HepG2 (cell line): Measurements from ENCODE around the gene MATN1. TPM values are rescaled to one million over a fixed set of nuclear protein-coding genes. Genes with fewer than 3 reads are reported as not detected.

ENCODE experiments used
- ATAC-seq: fragments of 200-7000 bp; cut with Tn5 transposase; 3 replicates; pipeline ENCODE4 v1.9.1; 2020; ENCODE audit warnings: mild to moderate bottlenecking, moderate library complexity
- BruUV-seq: library from RNA; stranded (reverse); fragments of 400-500 nt; replicated peaks from 2 replicates; lab custom pipeline; 2021; lab: Mats Ljungman, UMichigan
- CTCF ChIA-PET: fragments of 300-600 bp; formaldehyde crosslinking; extraction: SDS; loops from one replicate; lab custom pipeline; 2021; ENCODE audit warnings: low total read pairs, inconsistent platforms, low intra/inter-chr PET ratio; lab: Yijun Ruan, JAX
- POLR2A ChIA-PET: fragments of 350-600 bp; sonication (Branson Sonifier 250); formaldehyde crosslinking; loops from one replicate; lab custom pipeline; 2020; ENCODE audit warnings: antibody characterized with exemption, inconsistent platforms; lab: Yijun Ruan, JAX
- DNase-seq: peaks from one replicate; pipeline ENCODE4 v3.0.0-alpha.2; 2015; ENCODE audit warnings: low spot score
- FAIRE-seq: peaks from 3 replicates; lab custom pipeline; 2011; peaks lifted over from hg19 to GRCh38; lab: Jason Lieb, UNC
- H2AFZ ChIP-seq: one replicate; pipeline ENCODE4 v1.6.1; 2011; ENCODE audit warnings: low read length, inconsistent platforms
- H3K27ac ChIP-seq: fragments of 300-600 bp; 3 replicates; pipeline ENCODE4 v1.8.0; 2011; ENCODE audit warnings: mixed run types, mild to moderate bottlenecking, mixed read lengths, low read length, inconsistent platforms; ENCODE audit not compliant: insufficient read depth; ENCODE audit errors: extremely low read length
- H3K27me3 ChIP-seq, 2 experiments: fragments of 200-600 bp in 1 of 2; 2 replicates in 1 of 2; 3 replicates in 1 of 2; pipeline versions ENCODE4 v1.6.0 to v1.8.0; 2011; ENCODE audit warnings: low read length in 2 of 2, mild to moderate bottlenecking in 2 of 2, moderate library complexity in 2 of 2, inconsistent platforms in 1 of 2; ENCODE audit not compliant: insufficient read depth in 2 of 2, control insufficient read depth in 1 of 2
- H3K36me3 ChIP-seq, 2 experiments: fragments of 200-600 bp in 1 of 2; replicated peaks in 1 of 2; 2 replicates in 1 of 2; 3 replicates in 1 of 2; pipeline versions ENCODE4 v1.5.1 to v1.8.0; 2011; ENCODE audit warnings: low read length in 2 of 2, inconsistent platforms in 1 of 2; ENCODE audit not compliant: insufficient read depth in 2 of 2, control insufficient read depth in 1 of 2
- H3K4me1 ChIP-seq: 2 replicates; pipeline ENCODE4 v1.5.1; 2012; ENCODE audit warnings: low read length, inconsistent platforms; ENCODE audit not compliant: insufficient read depth
- H3K4me2 ChIP-seq: 2 replicates; pipeline ENCODE4 v1.6.0; 2011; ENCODE audit warnings: low read depth, low read length, inconsistent platforms
- H3K4me3 ChIP-seq, 3 experiments: fragments of 200-600 bp in 1 of 3; sonication (generic), shearing (Covaris generic) in 1 of 3; replicated peaks in 1 of 3; 2 replicates each; pipeline ENCODE4 v1.5.1; 2011 to 2016; ENCODE audit warnings: low read length in 3 of 3, inconsistent platforms in 2 of 3, low read depth in 2 of 3, mild to moderate bottlenecking in 2 of 3, control low read depth in 1 of 3, mixed read lengths in 1 of 3; ENCODE audit not compliant: insufficient read depth in 1 of 3
- H3K79me2 ChIP-seq: one replicate; pipeline ENCODE4 v1.6.1; 2011; ENCODE audit warnings: low read length, inconsistent platforms; ENCODE audit not compliant: insufficient read depth
- H3K9ac ChIP-seq: 2 replicates; pipeline ENCODE4 v1.6.0; 2011; ENCODE audit warnings: mild to moderate bottlenecking, low read depth, low read length, inconsistent platforms; ENCODE audit not compliant: insufficient read depth
- H3K9me3 ChIP-seq: 2 replicates; pipeline ENCODE4 v1.5.1; 2012; ENCODE audit warnings: mild to moderate bottlenecking, low read length
- H4K20me1 ChIP-seq: 2 replicates; pipeline ENCODE4 v1.6.0; 2011; ENCODE audit warnings: inconsistent platforms, mild to moderate bottlenecking, low read length, moderate library complexity; ENCODE audit not compliant: insufficient read depth
- AGO2 ChIP-seq: fragments of 200-400 bp; formaldehyde crosslinking; optimal IDR thresholded peaks from 2 replicates; pipeline ENCODE3; 2017; ENCODE audit warnings: mild to moderate bottlenecking, low read depth, low read length, moderate library complexity
- ATF5 ChIP-seq: sonication (generic); formaldehyde crosslinking; IDR thresholded peaks from 2 replicates; pipeline ENCODE4 v1.4.0; 2020; ENCODE audit warnings: mild to moderate bottlenecking, low read depth, missing genetic modification reagents
- HDAC1 ChIP-seq: sonication (generic); formaldehyde crosslinking; IDR thresholded peaks from 2 replicates; pipeline ENCODE4 v1.5.1; 2020; ENCODE audit warnings: mild to moderate bottlenecking, missing genetic modification reagents
- ISL2 ChIP-seq: sonication (generic); formaldehyde crosslinking; IDR thresholded peaks from 2 replicates; pipeline ENCODE4 v1.5.0; 2020; ENCODE audit warnings: missing genetic modification reagents
- ZKSCAN1 ChIP-seq: fragments of 150-350 bp; IDR thresholded peaks from 2 replicates; pipeline ENCODE4 v1.6.1; 2014; ENCODE audit warnings: low read length
- ZNF235 ChIP-seq: sonication (generic); formaldehyde crosslinking; IDR thresholded peaks from 2 replicates; pipeline ENCODE4 v1.8.1; 2023; ENCODE audit warnings: mild to moderate bottlenecking, missing genetic modification reagents, borderline replicate concordance
- ZNF333 ChIP-seq: sonication (generic); formaldehyde crosslinking; IDR thresholded peaks from 2 replicates; pipeline ENCODE4 v1.4.0; 2020; ENCODE audit warnings: mild to moderate bottlenecking, missing genetic modification reagents, borderline replicate concordance
- ZNF556 ChIP-seq: sonication (generic); formaldehyde crosslinking; IDR thresholded peaks from 2 replicates; pipeline ENCODE4 v1.4.0; 2020; ENCODE audit warnings: mild to moderate bottlenecking, missing genetic modification reagents, borderline replicate concordance
- ZSCAN22 ChIP-seq: sonication (generic); formaldehyde crosslinking; IDR thresholded peaks from 2 replicates; pipeline ENCODE4 v1.4.0; 2020; ENCODE audit warnings: mild to moderate bottlenecking, missing genetic modification reagents
- WGBS: methylation state at CpG from one replicate; pipeline ENCODE4 v1.1.6; 2017; ENCODE audit warnings: low lambda C conversion rate; 5-methylcytosine and 5-hydroxymethylcytosine counted together
- in situ Hi-C: cut with HindIII; loops from 2 replicates; pipeline ENCODE4 v1.10.0; 2017; ENCODE audit warnings: low pct_unique_long_range_greater_than_20kb; ENCODE audit not compliant: extremely low pct_ligation_motif_present
- intact Hi-C: fragments of 100-400 bp; cut with micrococcal nuclease; formaldehyde crosslinking; loops from one replicate; pipeline ENCODE4 v1.10.0; 2022; ENCODE audit not compliant: unreplicated experiment
- polyA plus RNA-seq, 8 experiments: library from polyadenylated mRNA; depleted of rRNA in 3 of 8; stranded (reverse) in 7 of 8; unstranded in 1 of 8; fragments of >200 nt; fragmentation: Illumina TruSeq in 4 of 8; extraction: Trizol in 4 of 8; gene quantifications; 2 replicates each; pipeline versions ENCODE4 v1.2.1 to v1.2.3, GENCODE V29; 2011 to 2016; ENCODE audit warnings: low read depth in 4 of 8, missing spikeins in 1 of 8, mixed read lengths in 1 of 8; ENCODE audit not compliant: insufficient read depth in 1 of 8
- total RNA-seq, 5 experiments: library from RNA; depleted of rRNA; stranded (reverse); fragments of >200 nt; fragmentation: Illumina TruSeq; extraction: Trizol; gene quantifications; 2 replicates each; pipeline ENCODE4 v1.2.3, GENCODE V29; 2016; ENCODE audit warnings: low read depth in 1 of 5
- TF ChIP-seq, protein P1 (sequence below): sonication (generic); formaldehyde crosslinking; conservative IDR thresholded peaks from 2 replicates; pipeline ENCODE4 v1.8.0; 2022; ENCODE audit warnings: low read depth, missing genetic modification reagents

The MATN1 gene
- total and polyA plus RNA-seq, 2 of the 13 experiments (the other 11 are each of a cell fraction or from before 2014, with no cell fraction given) = 0.04 to 0.05 TPM

DNA sequence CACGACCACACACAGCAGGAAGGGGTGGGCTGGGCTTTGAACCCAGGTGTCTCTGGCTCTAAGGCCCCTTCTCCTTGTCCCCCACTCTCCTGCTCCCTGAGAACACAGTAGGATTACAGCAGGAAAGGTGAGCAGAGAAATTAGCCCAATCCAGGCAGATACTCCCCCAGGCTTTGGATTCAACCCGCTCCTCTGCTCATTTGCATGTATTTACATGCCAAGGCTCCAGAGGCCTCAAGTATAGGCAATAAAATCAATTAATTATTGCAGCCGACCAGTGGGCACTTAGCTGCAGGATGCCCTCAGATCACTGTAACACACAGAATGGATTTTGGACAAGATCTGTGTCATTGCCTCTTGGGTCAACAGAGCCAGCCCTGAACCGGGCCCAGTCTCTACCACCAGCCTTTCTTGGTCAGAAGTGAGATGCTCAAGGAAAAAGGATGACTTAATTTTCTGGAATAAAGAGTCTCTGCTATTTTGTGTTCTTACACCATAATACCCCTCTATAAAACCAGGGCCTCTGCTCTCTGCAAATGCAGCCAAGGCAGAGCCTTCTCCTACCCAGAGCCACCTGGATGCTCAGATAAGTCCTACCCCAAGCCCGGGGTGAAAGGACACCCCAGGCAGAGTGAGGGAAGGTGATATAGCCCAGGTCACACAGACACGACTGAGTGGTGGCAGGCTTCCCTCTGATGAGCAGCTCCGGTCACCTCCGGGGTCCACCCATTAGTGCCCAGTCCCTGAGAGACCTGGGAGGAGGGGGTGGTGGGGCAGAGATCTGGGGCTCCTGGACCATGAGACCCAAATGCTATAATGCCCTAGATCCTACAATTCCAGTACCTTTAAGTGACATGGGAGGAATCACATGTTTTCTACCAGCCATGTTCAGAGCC, 28.9 kb downstream of the MATN1 start:
- WGBS = 0% methylated on average over 2 of the region's 8 CpGs
- Histone ChIP-seq H3K27me3 (peaks cover 5 to 14% of the 10 kb centered on the region in 2 experiments; a peak in 3 of 5 replicates), H4K20me1 (no peaks in the 10 kb centered on the region), H3K9me3 (no peaks in the 10 kb centered on the region), H3K36me3 (no peaks in the 10 kb centered on the region), H3K4me2 (no peak overlapping the region), H3K4me1 (no peaks in the 10 kb centered on the region), H3K4me3 (no peak overlapping the region), H3K79me2 (no peaks in the 10 kb centered on the region), H2AFZ (no peak overlapping the region), H3K9ac (no peak overlapping the region), H3K27ac (no peak overlapping the region)
- intact Hi-C loops (no loop called here), in situ Hi-C loops (loop anchor here (25.0 kb wide), 1 partner anchor 1357 kb away; no protein-coding TSS in a partner anchor)
- POLR2A ChIA-PET = no interaction called here
- BruUV-seq = no TSS peak
- no peak for DNase-seq
- TF ChIP-seq HDAC1 (CRISPR knock-in tag) = no peak
- no peak for TF ChIP-seq ZSCAN22
- TF ChIP-seq ZNF556 = no peak
- TF ChIP-seq ISL2 = no peak
- no peak for TF ChIP-seq AGO2
- TF ChIP-seq ZKSCAN1 = no peak
- no peak for TF ChIP-seq ZNF333 (CRISPR knock-in tag)
- TF ChIP-seq ZNF235 (CRISPR knock-in tag) = no peak
- TF ChIP-seq, protein P1, sequence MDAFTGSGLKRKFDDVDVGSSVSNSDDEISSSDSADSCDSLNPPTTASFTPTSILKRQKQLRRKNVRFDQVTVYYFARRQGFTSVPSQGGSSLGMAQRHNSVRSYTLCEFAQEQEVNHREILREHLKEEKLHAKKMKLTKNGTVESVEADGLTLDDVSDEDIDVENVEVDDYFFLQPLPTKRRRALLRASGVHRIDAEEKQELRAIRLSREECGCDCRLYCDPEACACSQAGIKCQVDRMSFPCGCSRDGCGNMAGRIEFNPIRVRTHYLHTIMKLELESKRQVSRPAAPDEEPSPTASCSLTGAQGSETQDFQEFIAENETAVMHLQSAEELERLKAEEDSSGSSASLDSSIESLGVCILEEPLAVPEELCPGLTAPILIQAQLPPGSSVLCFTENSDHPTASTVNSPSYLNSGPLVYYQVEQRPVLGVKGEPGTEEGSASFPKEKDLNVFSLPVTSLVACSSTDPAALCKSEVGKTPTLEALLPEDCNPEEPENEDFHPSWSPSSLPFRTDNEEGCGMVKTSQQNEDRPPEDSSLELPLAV = no peak
- no peak for TF ChIP-seq ATF5 (CRISPR knock-in tag)
- no peak for FAIRE-seq
- CTCF ChIA-PET = no interaction called here
- no peak for ATAC-seq
